HEK293 (cell line): ENCODE data around the gene NAV2.

Experiments
- CTCF ChIP-seq: fragments of 450-650 bp; formaldehyde crosslinking; IDR thresholded peaks from 2 replicates; pipeline ENCODE4 v1.5.1; 2016; ENCODE audit warnings: missing biosample characterization, missing genetic modification characterization
- PRDM6 ChIP-seq: fragments of 450-650 bp; formaldehyde crosslinking; IDR thresholded peaks from 2 replicates; pipeline ENCODE4 v1.5.1; 2017; ENCODE audit warnings: missing biosample characterization, missing genetic modification characterization
- ZNF416 ChIP-seq: fragments of 450-650 bp; formaldehyde crosslinking; IDR thresholded peaks from 2 replicates; pipeline ENCODE4 v1.5.1; 2016; ENCODE audit warnings: missing biosample characterization, missing genetic modification characterization
- ZNF747 ChIP-seq: fragments of 450-650 bp; formaldehyde crosslinking; IDR thresholded peaks from 2 replicates; pipeline ENCODE4 v1.5.1; 2016; ENCODE audit warnings: missing biosample characterization, missing genetic modification characterization

GRCh38 chr11:19713196-19714021, 772 bp downstream of the NAV2 start:
- TF ChIP-seq ZNF747 (tag by site-specific recombination) (no peak), ZNF416 (tag by site-specific recombination) (no peak), PRDM6 (no peak), CTCF (tag by site-specific recombination) (no peak)
